ENCODE measurements around the gene ONECUT3.

GRCh38 chr19:1791879-1792278 is 38.6 kb downstream of the ONECUT3 start:
- TF ChIP-seq CTCF (IDR thresholded peaks at IDR 0.05; ENCODE audit: low read depth, low read length, missing input control) (no peak), REST (IDR thresholded peaks at IDR 0.05) (no peak), RXRA (IDR thresholded peaks at IDR 0.05) (no peak), EGR1 (IDR thresholded peaks at IDR 0.05; ENCODE audit: low read depth in 2 of 2) (no peak), ZBTB33 (IDR thresholded peaks at IDR 0.05) (no peak), SP1 (IDR thresholded peaks at IDR 0.05) (no peak), TAF1 (conservative IDR thresholded peaks at IDR 0.05) (no peak), ATF3 (IDR thresholded peaks at IDR 0.05) (no peak), YY1 (IDR thresholded peaks at IDR 0.05) (no peak), HNF4G (IDR thresholded peaks at IDR 0.05) (no peak), RAD21 (IDR thresholded peaks at IDR 0.05) (no peak)

All from liver (tissue), 3 donors.